ENCODE results near the gene MINPP1. TPM values are rescaled to one million over a fixed set of nuclear protein-coding genes. Genes with fewer than 3 reads are reported as not detected.

Gene MINPP1
- total and polyA plus RNA-seq, 7 donors: 2.9 to 6.8 (median 4.4) TPM

DNA sequence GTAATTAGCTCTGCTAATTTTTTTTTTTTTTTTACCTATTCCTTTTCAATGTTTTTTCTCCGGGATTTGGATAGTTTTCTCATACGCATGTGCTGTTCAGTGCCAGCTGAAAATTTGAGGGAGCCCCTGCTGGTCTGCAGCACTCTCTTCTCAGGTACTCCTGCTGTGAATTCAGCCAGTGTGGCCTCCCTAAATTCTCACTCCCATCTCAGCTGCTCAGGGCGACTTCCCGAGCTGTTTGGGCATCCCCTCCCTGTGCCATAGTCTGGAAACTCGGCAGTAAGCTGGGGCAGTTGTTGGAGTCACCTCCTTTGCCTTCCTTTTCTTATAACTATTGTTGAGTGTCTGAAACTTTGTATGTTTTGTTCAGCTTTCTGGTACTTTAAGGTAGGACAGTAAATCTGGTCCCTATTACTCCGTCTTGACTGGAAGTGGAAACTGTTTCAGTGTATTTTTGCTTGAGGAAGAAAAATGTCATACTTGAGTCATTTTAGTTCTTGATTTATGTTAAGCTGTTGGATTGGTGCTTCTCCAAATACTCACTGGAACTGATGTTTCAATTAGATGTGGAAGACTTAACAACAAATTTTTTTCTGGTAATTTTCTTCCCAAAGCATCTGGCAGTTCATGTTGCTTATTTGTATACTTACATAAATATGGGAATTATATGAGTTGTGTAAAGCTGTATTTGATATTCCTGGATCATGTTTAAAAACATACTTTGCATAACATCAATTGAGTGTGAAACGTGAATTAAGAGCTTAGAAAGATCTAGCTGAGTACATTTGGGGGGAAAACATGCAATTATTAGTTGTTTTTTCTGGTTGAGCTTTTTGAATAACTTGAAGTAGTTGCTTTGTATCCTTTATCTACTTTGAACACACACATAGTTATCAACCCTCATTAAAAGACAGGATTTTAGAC is 33.7 kb downstream of the MINPP1 start:
- Histone ChIP-seq H3K9me3 (no peaks in the 10 kb centered on the region), H3K27ac (no peak overlapping the region), H3K27me3 (ENCODE audit: insufficient read depth in 3 of 3, low read length in 2 of 3) (no peaks in the 10 kb centered on the region), H3K36me3 (ENCODE audit: insufficient read depth in 1 of 2, low read depth in 1 of 2) (peaks cover 0 to 3% of the 10 kb centered on the region in 2 donors), H3K4me1 (no peaks in the 10 kb centered on the region), H3K4me3 (no peak overlapping the region)
- 56 to 79% (median 59%) methylated on average over 7 of the region's 7 CpGs for WGBS, 3 donors
- intact Hi-C loops (cut with DNase I): loop anchor here (10.0 kb wide), 2 partner anchors 196 to 236 kb away; no protein-coding TSS in a partner anchor
- TF ChIP-seq, protein P1, sequence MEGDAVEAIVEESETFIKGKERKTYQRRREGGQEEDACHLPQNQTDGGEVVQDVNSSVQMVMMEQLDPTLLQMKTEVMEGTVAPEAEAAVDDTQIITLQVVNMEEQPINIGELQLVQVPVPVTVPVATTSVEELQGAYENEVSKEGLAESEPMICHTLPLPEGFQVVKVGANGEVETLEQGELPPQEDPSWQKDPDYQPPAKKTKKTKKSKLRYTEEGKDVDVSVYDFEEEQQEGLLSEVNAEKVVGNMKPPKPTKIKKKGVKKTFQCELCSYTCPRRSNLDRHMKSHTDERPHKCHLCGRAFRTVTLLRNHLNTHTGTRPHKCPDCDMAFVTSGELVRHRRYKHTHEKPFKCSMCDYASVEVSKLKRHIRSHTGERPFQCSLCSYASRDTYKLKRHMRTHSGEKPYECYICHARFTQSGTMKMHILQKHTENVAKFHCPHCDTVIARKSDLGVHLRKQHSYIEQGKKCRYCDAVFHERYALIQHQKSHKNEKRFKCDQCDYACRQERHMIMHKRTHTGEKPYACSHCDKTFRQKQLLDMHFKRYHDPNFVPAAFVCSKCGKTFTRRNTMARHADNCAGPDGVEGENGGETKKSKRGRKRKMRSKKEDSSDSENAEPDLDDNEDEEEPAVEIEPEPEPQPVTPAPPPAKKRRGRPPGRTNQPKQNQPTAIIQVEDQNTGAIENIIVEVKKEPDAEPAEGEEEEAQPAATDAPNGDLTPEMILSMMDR (IDR thresholded peaks at IDR 0.05): no peak
- DNase-seq (no peak), ATAC-seq (no peak)

DNA sequence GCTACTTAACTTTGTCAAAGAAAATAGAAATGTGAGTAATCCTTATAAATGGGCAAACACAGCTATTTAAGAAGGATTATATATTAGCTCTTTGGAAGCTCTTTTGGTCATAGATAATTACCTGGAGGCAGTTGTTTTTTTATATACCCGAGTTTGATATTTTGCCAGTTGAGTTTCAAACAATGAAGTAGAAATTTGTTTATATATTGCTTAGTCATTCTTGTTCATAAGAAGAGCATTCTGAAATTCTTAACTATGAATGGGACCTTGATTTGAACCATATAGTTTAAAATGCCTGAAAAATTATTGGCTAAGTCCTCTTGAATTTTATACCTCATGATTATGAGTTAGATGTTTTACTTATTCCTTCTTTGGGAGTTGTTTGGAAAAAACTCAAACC is 36.4 kb downstream of the MINPP1 start:
- intact Hi-C loops (cut with DNase I): no loop called here
- no peaks in the 10 kb centered on the region for H3K4me1 ChIP-seq
- peaks cover 0 to 3% of the 10 kb centered on the region in 2 donors for H3K36me3 ChIP-seq (ENCODE audit: insufficient read depth in 1 of 2, low read depth in 1 of 2)
- no peaks in the 10 kb centered on the region for H3K27me3 ChIP-seq (ENCODE audit: insufficient read depth in 3 of 3, low read length in 2 of 3)
- no peaks in the 10 kb centered on the region for H3K9me3 ChIP-seq
- WGBS, 3 donors: 64 to 74% (median 69%) methylated on average over 1 of the region's 1 CpG
- no peak overlapping the region for H3K4me3 ChIP-seq
- DNase-seq (no peak), ATAC-seq (no peak)
- H3K27ac ChIP-seq: no peak overlapping the region
- TF ChIP-seq, protein P1 (IDR thresholded peaks at IDR 0.05): no peak

DNA sequence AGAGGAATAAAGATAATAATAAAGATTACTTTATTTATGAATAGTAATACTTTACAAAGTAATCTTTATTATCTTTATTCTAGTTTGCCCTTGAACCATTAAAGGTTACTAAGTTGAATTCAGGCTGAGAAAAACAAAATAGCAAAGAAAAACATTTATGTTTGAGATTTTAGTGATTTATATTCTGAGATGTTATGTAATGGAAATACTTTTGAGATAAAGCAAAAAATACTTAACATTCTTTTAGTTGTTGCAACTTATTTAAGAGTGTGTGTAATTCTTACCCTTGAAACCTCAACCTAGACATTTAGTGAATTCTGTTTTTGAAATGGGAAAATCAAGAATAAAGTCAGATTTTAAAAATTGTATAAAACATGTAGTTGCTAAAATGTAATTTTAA is 40.0 kb downstream of the MINPP1 start:
- TF ChIP-seq, protein P1 (IDR thresholded peaks at IDR 0.05): no peak
- no peaks in the 10 kb centered on the region for H3K4me1 ChIP-seq
- no peaks in the 10 kb centered on the region for H3K27me3 ChIP-seq (ENCODE audit: insufficient read depth in 3 of 3, low read length in 2 of 3)
- no peak overlapping the region for H3K4me3 ChIP-seq
- H3K36me3 ChIP-seq (ENCODE audit: insufficient read depth in 1 of 2, low read depth in 1 of 2): peaks cover 0 to 8% of the 10 kb centered on the region in 2 donors
- H3K9me3 ChIP-seq: no peaks in the 10 kb centered on the region
- intact Hi-C loops (cut with DNase I): no loop called here
- DNase-seq (no peak), ATAC-seq (no peak)
- H3K27ac ChIP-seq: no peak overlapping the region

DNA sequence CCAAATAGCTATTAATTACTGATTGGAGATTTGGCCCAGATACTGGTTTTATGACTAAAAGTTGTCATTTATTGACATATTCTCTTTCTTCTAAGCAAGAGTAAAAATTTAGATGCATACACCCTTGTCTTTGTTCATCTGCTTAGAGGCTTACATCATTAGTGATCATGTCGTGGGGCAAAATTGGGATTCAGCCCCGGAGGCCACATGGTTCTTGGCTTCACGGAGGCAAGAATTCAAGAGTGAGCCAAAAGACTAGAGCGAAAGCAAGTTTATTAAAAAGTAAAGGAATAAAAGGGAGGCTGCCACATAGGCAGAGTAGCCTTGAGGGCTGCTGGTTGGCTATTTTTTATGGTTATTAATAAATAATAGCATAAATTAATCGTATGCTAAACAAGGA is 41.1 kb downstream of the MINPP1 start:
- no peak for DNase-seq
- no peak for ATAC-seq
- Histone ChIP-seq H3K27me3 (ENCODE audit: insufficient read depth in 3 of 3, low read length in 2 of 3) (no peaks in the 10 kb centered on the region), H3K4me3 (no peak overlapping the region), H3K27ac (no peak overlapping the region), H3K36me3 (ENCODE audit: insufficient read depth in 1 of 2, low read depth in 1 of 2) (peaks cover 0 to 8% of the 10 kb centered on the region in 2 donors), H3K9me3 (no peaks in the 10 kb centered on the region), H3K4me1 (no peaks in the 10 kb centered on the region)
- 55 to 67% (median 63%) methylated on average over 5 of the region's 5 CpGs for WGBS, 3 donors
- intact Hi-C loops (cut with DNase I): no loop called here
- TF ChIP-seq, protein P1 (IDR thresholded peaks at IDR 0.05): no peak
